Measurements from ENCODE around the gene GRK1.

The GRK1 gene

GRCh38 chr13:113729187-113730019 lies 62.4 kb downstream of the GRK1 start:
- no peak for DNase-seq (ENCODE audit: low spot score)
- in situ Hi-C loops (cut with MboI; ENCODE audit: low pct_unique_long_range_greater_than_20kb, low sequenced_read_pairs, unreplicated experiment), result no loop called here
- TF ChIP-seq CTCF (IDR thresholded peaks at IDR 0.05; ENCODE audit: extremely low read depth, insufficient read depth, missing control alignments), result no peak

GRCh38 chr13:113730258-113730691 lies 63.3 kb downstream of the GRK1 start:
- TF ChIP-seq CTCF (IDR thresholded peaks at IDR 0.05; ENCODE audit: extremely low read depth, insufficient read depth, missing control alignments), result no peak
- in situ Hi-C loops (cut with MboI; ENCODE audit: low pct_unique_long_range_greater_than_20kb, low sequenced_read_pairs, unreplicated experiment), result no loop called here
- no peak for DNase-seq (ENCODE audit: low spot score)

- no peak for TF ChIP-seq CTCF (IDR thresholded peaks at IDR 0.05; ENCODE audit: extremely low read depth, insufficient read depth, missing control alignments)
- no peak for DNase-seq (ENCODE audit: low spot score)
- in situ Hi-C loops (cut with MboI; ENCODE audit: low pct_unique_long_range_greater_than_20kb, low sequenced_read_pairs, unreplicated experiment), result no loop called here
Measured at GRCh38 chr13:113730831-113731191, 63.8 kb downstream of the GRK1 start.

GRCh38 chr13:113731192-113732175 lies 64.5 kb downstream of the GRK1 start:
- DNase-seq (ENCODE audit: low spot score), result no peak
- in situ Hi-C loops (cut with MboI; ENCODE audit: low pct_unique_long_range_greater_than_20kb, low sequenced_read_pairs, unreplicated experiment), result no loop called here
- TF ChIP-seq CTCF (IDR thresholded peaks at IDR 0.05; ENCODE audit: extremely low read depth, insufficient read depth, missing control alignments), result no peak

GRCh38 chr13:113732176-113732960 lies 65.3 kb downstream of the GRK1 start:
- TF ChIP-seq CTCF (IDR thresholded peaks at IDR 0.05; ENCODE audit: extremely low read depth, insufficient read depth, missing control alignments), result no peak
- in situ Hi-C loops (cut with MboI; ENCODE audit: low pct_unique_long_range_greater_than_20kb, low sequenced_read_pairs, unreplicated experiment), result no loop called here
- no peak for DNase-seq (ENCODE audit: low spot score)
